GM21515 (cell line): Measurements from ENCODE around the gene NR3C1.

ENCODE experiments used
- ATAC-seq: cut with Tn5 transposase; IDR thresholded peaks from one replicate; pipeline ENCODE4 v1.9.1; 2021; ENCODE audit not compliant: unreplicated experiment

NR3C1 gene

GRCh38 chr5:143372187-143372829 is 31.2 kb downstream of the NR3C1 start:
- no peak for ATAC-seq

GRCh38 chr5:143370440-143370839 is 33.0 kb downstream of the NR3C1 start:
- no peak for ATAC-seq

GRCh38 chr5:143364061-143364460 is 39.4 kb downstream of the NR3C1 start:
- ATAC-seq: no peak

- ATAC-seq: no peak
Measured at GRCh38 chr5:143362664-143363227, 40.7 kb downstream of the NR3C1 start.

- no peak for ATAC-seq
Measured at GRCh38 chr5:143361438-143361837, 42.0 kb downstream of the NR3C1 start.

GRCh38 chr5:143360755-143361154 is 42.7 kb downstream of the NR3C1 start:
- no peak for ATAC-seq

- no peak for ATAC-seq
Measured at GRCh38 chr5:143359869-143360268, 43.6 kb downstream of the NR3C1 start.

- ATAC-seq: no peak
Measured at GRCh38 chr5:143356855-143357583, 46.5 kb downstream of the NR3C1 start.

GRCh38 chr5:143355710-143356109 is 47.8 kb downstream of the NR3C1 start:
- no peak for ATAC-seq

- no peak for ATAC-seq
Measured at GRCh38 chr5:143354025-143354424, 49.5 kb downstream of the NR3C1 start.

- no peak for ATAC-seq
Measured at GRCh38 chr5:143352691-143353090, 50.8 kb downstream of the NR3C1 start.

GRCh38 chr5:143350751-143351602 is 52.5 kb downstream of the NR3C1 start:
- ATAC-seq: no peak

- no peak for ATAC-seq
Measured at GRCh38 chr5:143350341-143350740, 53.1 kb downstream of the NR3C1 start.

GRCh38 chr5:143349177-143349576 is 54.3 kb downstream of the NR3C1 start:
- no peak for ATAC-seq

GRCh38 chr5:143347698-143348344 is 55.7 kb downstream of the NR3C1 start:
- no peak for ATAC-seq

- ATAC-seq: no peak
Measured at GRCh38 chr5:143347046-143347445, 56.4 kb downstream of the NR3C1 start.

GRCh38 chr5:143345671-143346440 is 57.6 kb downstream of the NR3C1 start:
- ATAC-seq: no peak

GRCh38 chr5:143343042-143343441 is 60.4 kb downstream of the NR3C1 start:
- no peak for ATAC-seq

GRCh38 chr5:143342607-143343006 is 60.9 kb downstream of the NR3C1 start:
- ATAC-seq: no peak
